AG10803 (cell line): Measurements from ENCODE around the gene TRIM65.

Experiments
- DNase-seq: peaks from one replicate; pipeline ENCODE4 v3.0.0; 2010; ENCODE audit warnings: low read depth
- H3K4me3 ChIP-seq: 2 replicates; pipeline ENCODE4 v1.5.1; 2011; ENCODE audit warnings: mild to moderate bottlenecking, low read length, control low read depth
- CTCF ChIP-seq: conservative IDR thresholded peaks from 2 replicates; pipeline ENCODE4 v1.5.1; 2011; ENCODE audit warnings: mild to moderate bottlenecking, low read length, control low read depth, inconsistent platforms

The TRIM65 gene

GRCh38 chr17:75896415-75897159, at the start of gene TRIM65:
TSS of gene TRIM65 (minus strand) at chr17:75896951. CDS start at chr17:75896937, 14 bp downstream.
- H3K4me3 ChIP-seq: peak within 1 kb of the TSS; percentile 77
- TF ChIP-seq CTCF: peak; percentile 25; the same call in 1 of the 2 replicates
- DNase-seq: peak; percentile 74

- no peak for TF ChIP-seq CTCF
- H3K4me3 ChIP-seq: no peak overlapping the region
- no peak for DNase-seq
These were observed 48.5 kb upstream of the TRIM65 start for GRCh38 chr17:75945211-75945610.

GRCh38 chr17:75943491-75943890, 46.7 kb upstream of the TRIM65 start:
- H3K4me3 ChIP-seq: no peak overlapping the region
- no peak for DNase-seq
- TF ChIP-seq CTCF: no peak

GRCh38 chr17:75942473-75942872, 45.7 kb upstream of the TRIM65 start:
- DNase-seq: no peak

GRCh38 chr17:75941442-75941819, 44.7 kb upstream of the TRIM65 start:
- no peak for DNase-seq
- H3K4me3 ChIP-seq: peak overlapping the region; percentile 50
- TF ChIP-seq CTCF: no peak

More at GRCh38 chr17:75942473-75942872, 45.7 kb upstream of the TRIM65 start:
- TF ChIP-seq CTCF: no peak
- H3K4me3 ChIP-seq: no peak overlapping the region

- H3K4me3 ChIP-seq: peak within 1 kb of the TSS; percentile 79
- TF ChIP-seq CTCF: no peak
- peak; percentile 93 for DNase-seq
These were observed 44.1 kb upstream of the TRIM65 start, which contains the start of gene FBF1 for GRCh38 chr17:75940727-75941441. TSS of gene FBF1 (minus strand) at chr17:75941042. CDS start at chr17:75938149, 2,893 bp downstream.
